Liver (tissue), 9 donors: ENCODE data around the gene MAPK1. TPM values are rescaled to one million over a fixed set of nuclear protein-coding genes. Genes with fewer than 3 reads are reported as not detected.

Source experiments
- DNase-seq: peaks from one replicate; pipeline ENCODE4 v3.0.0-alpha.2; 2017; ENCODE audit warnings: low spot score
- H3K27ac ChIP-seq, 2 donors: one replicate each; pipeline ENCODE4 v1.7.0; 2013; ENCODE audit warnings: inconsistent platforms in 2 of 2, low read length in 2 of 2, control low read depth in 1 of 2, low read depth in 1 of 2, mild to moderate bottlenecking in 1 of 2
- H3K27me3 ChIP-seq, 4 donors: one replicate each; pipeline versions ENCODE4 v1.6.1 to v1.7.0; 2013; ENCODE audit warnings: low read length in 3 of 4, inconsistent platforms in 1 of 4, mild to moderate bottlenecking in 1 of 4, moderate library complexity in 1 of 4; ENCODE audit not compliant: control insufficient read depth in 4 of 4, insufficient read depth in 4 of 4
- H3K36me3 ChIP-seq, 4 donors: one replicate each; pipeline versions ENCODE4 v1.6.1 to v1.7.0; 2013; ENCODE audit warnings: low read length in 3 of 4, mild to moderate bottlenecking in 3 of 4, low read depth in 1 of 4, moderate library complexity in 1 of 4; ENCODE audit not compliant: control insufficient read depth in 4 of 4, insufficient read depth in 3 of 4
- H3K4me1 ChIP-seq, 4 donors: one replicate each; pipeline versions ENCODE4 v1.6.1 to v1.7.0; 2013; ENCODE audit warnings: low read length in 3 of 4, mild to moderate bottlenecking in 3 of 4, moderate library complexity in 1 of 4; ENCODE audit not compliant: control insufficient read depth in 4 of 4, insufficient read depth in 4 of 4
- H3K4me3 ChIP-seq, 3 donors: one replicate each; pipeline versions ENCODE4 v1.6.1 to v1.7.0; 2013; ENCODE audit warnings: low read length in 3 of 3, control low read depth in 1 of 3, low read depth in 1 of 3, mild to moderate bottlenecking in 1 of 3
- H3K9ac ChIP-seq, 2 donors: one replicate each; pipeline ENCODE4 v1.7.0; 2013; ENCODE audit warnings: low read length in 2 of 2, mild to moderate bottlenecking in 2 of 2, moderate library complexity in 2 of 2, control low read depth in 1 of 2, low read depth in 1 of 2
- H3K9me3 ChIP-seq, 4 donors: one replicate each; pipeline versions ENCODE4 v1.6.1 to v1.7.0; 2013; ENCODE audit warnings: low read length in 3 of 4; ENCODE audit not compliant: control insufficient read depth in 4 of 4
- FOXA1 ChIP-seq: IDR thresholded peaks from 2 replicates; pipeline ENCODE4 v1.6.1; 2016; ENCODE audit warnings: antibody characterized with exemption
- HNF4G ChIP-seq: IDR thresholded peaks from 2 replicates; pipeline ENCODE4 v1.6.1; 2016; ENCODE audit warnings: antibody characterized with exemption
- RXRA ChIP-seq, 2 donors: IDR thresholded peaks; 2 replicates each; pipeline ENCODE4 v1.6.1; 2017 to 2018; ENCODE audit warnings: antibody characterized with exemption in 2 of 2, mild to moderate bottlenecking in 1 of 2
- SP1 ChIP-seq: IDR thresholded peaks from 2 replicates; pipeline ENCODE4 v1.6.1; 2018; ENCODE audit warnings: antibody characterized with exemption, mild to moderate bottlenecking
- TAF1 ChIP-seq: conservative IDR thresholded peaks from 2 replicates; pipeline ENCODE4 v1.6.1; 2016; ENCODE audit warnings: antibody characterized with exemption, mild to moderate bottlenecking
- YY1 ChIP-seq: IDR thresholded peaks from 2 replicates; pipeline ENCODE4 v1.6.1; 2016; ENCODE audit warnings: antibody characterized with exemption, mild to moderate bottlenecking
- WGBS: extraction: QIAGEN DNeasy Blood & Tissue Kit; methylation state at CpG from one replicate; pipeline ENCODE4 v1.1.7; 2013; 5-methylcytosine and 5-hydroxymethylcytosine counted together
- polyA plus RNA-seq, 2 donors: library from polyadenylated mRNA; stranded (reverse) in 1 of 2; unstranded in 1 of 2; fragments of 200-250 nt in 1 of 2; fragments of >200 nt in 1 of 2; fragmentation: Nextera tagmentation in 1 of 2; extraction: Ambion mirVana in 1 of 2; gene quantifications; one replicate each; pipeline versions ENCODE4 v1.2.1 to v1.2.3, GENCODE V29; 2013 to 2015
- total RNA-seq, 2 donors: library from RNA; depleted of rRNA; stranded (reverse); fragments of >200 nt; gene quantifications; one replicate each; pipeline ENCODE4 v1.2.3, GENCODE V29; 2014
- TF ChIP-seq, protein P1 (sequence below): IDR thresholded peaks from 2 replicates; pipeline ENCODE4 v1.6.1; 2016; ENCODE audit warnings: antibody characterized with exemption
- TF ChIP-seq, protein P2 (sequence below): fragments of 150-350 bp; IDR thresholded peaks from 2 replicates; pipeline ENCODE4 v1.5.1; 2017; ENCODE audit warnings: improper control_type of control experiment, low read depth, low read length; ENCODE audit not compliant: missing input control
- TF ChIP-seq, protein P3 (sequence below): IDR thresholded peaks from 2 replicates; pipeline ENCODE4 v1.6.1; 2016; ENCODE audit warnings: antibody characterized with exemption, mild to moderate bottlenecking
- donor health status: healthy.
- donor health status: healthy.
- donor health status: healthy.
- donor health status: healthy.
- donor health status: healthy.

Gene MAPK1
- total and polyA plus RNA-seq, 4 donors, result 8.3 to 31.8 (median 22.8) TPM

DNA sequence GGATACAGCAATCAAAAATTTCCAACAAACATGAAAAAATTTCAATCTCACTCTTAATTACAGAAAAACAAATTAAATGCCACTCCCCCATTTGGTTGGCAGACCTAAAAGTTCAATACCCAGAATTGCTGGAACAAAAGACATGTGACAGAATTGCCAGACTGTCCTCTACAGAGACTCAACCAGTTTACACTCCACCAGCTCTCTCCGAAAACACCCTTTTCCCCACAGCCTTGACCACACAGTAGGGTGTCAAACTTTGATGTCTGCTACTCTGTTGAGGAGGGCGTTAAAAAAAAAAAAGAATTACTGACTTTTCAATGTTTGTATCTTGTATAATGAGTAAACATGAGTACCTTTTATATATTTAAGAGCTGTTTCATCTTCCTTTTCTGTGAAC lies 87.2 kb downstream of the MAPK1 start:
- Histone ChIP-seq H3K4me3 (no peak overlapping the region), H3K9ac (no peak overlapping the region), H3K36me3 (peaks cover 0 to 19% (median 5%) of the 10 kb centered on the region in 4 donors), H3K9me3 (no peaks in the 10 kb centered on the region), H3K4me1 (peaks cover 0 to 5% (median under 1%) of the 10 kb centered on the region in 4 donors), H3K27ac (no peak overlapping the region), H3K27me3 (no peaks in the 10 kb centered on the region)
- DNase-seq, result no peak
- 94% methylated on average over 2 of the region's 2 CpGs for WGBS
- TF ChIP-seq HNF4G (no peak), RXRA (IDR thresholded peaks at IDR 0.05) (no peak), FOXA1 (no peak), TAF1 (no peak), SP1 (no peak), YY1 (no peak)
- TF ChIP-seq, protein P1, sequence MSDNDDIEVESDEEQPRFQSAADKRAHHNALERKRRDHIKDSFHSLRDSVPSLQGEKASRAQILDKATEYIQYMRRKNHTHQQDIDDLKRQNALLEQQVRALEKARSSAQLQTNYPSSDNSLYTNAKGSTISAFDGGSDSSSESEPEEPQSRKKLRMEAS, result no peak
- TF ChIP-seq, protein P2, sequence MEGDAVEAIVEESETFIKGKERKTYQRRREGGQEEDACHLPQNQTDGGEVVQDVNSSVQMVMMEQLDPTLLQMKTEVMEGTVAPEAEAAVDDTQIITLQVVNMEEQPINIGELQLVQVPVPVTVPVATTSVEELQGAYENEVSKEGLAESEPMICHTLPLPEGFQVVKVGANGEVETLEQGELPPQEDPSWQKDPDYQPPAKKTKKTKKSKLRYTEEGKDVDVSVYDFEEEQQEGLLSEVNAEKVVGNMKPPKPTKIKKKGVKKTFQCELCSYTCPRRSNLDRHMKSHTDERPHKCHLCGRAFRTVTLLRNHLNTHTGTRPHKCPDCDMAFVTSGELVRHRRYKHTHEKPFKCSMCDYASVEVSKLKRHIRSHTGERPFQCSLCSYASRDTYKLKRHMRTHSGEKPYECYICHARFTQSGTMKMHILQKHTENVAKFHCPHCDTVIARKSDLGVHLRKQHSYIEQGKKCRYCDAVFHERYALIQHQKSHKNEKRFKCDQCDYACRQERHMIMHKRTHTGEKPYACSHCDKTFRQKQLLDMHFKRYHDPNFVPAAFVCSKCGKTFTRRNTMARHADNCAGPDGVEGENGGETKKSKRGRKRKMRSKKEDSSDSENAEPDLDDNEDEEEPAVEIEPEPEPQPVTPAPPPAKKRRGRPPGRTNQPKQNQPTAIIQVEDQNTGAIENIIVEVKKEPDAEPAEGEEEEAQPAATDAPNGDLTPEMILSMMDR, result no peak
- TF ChIP-seq, protein P3, sequence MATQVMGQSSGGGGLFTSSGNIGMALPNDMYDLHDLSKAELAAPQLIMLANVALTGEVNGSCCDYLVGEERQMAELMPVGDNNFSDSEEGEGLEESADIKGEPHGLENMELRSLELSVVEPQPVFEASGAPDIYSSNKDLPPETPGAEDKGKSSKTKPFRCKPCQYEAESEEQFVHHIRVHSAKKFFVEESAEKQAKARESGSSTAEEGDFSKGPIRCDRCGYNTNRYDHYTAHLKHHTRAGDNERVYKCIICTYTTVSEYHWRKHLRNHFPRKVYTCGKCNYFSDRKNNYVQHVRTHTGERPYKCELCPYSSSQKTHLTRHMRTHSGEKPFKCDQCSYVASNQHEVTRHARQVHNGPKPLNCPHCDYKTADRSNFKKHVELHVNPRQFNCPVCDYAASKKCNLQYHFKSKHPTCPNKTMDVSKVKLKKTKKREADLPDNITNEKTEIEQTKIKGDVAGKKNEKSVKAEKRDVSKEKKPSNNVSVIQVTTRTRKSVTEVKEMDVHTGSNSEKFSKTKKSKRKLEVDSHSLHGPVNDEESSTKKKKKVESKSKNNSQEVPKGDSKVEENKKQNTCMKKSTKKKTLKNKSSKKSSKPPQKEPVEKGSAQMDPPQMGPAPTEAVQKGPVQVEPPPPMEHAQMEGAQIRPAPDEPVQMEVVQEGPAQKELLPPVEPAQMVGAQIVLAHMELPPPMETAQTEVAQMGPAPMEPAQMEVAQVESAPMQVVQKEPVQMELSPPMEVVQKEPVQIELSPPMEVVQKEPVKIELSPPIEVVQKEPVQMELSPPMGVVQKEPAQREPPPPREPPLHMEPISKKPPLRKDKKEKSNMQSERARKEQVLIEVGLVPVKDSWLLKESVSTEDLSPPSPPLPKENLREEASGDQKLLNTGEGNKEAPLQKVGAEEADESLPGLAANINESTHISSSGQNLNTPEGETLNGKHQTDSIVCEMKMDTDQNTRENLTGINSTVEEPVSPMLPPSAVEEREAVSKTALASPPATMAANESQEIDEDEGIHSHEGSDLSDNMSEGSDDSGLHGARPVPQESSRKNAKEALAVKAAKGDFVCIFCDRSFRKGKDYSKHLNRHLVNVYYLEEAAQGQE, result no peak

DNA sequence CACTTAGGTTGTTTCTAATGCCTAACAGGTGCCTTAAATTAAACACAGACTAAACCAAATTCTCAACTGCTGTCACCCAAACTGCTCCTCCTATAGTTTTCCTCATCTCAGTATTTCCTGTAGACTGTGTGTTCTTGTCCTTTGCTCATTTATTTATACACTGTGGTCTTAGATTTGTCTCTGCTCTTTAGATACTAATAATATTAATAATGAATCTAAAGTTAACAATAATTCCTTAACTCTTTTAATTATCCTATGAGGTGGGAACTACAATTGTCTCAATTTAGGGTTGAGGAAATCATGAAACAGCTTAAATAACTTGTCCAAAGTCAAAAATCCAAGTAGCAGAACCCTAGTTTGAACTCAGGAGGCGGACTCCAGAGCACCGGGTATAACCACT lies 88.0 kb downstream of the MAPK1 start:
- no peak overlapping the region for H3K4me3 ChIP-seq
- H3K27me3 ChIP-seq, result no peaks in the 10 kb centered on the region
- no peaks in the 10 kb centered on the region for H3K9me3 ChIP-seq
- WGBS, result 98% methylated on average over 2 of the region's 2 CpGs
- H3K27ac ChIP-seq, result no peak overlapping the region
- no peak for DNase-seq
- TF ChIP-seq TAF1, result no peak
- TF ChIP-seq YY1, result no peak
- TF ChIP-seq RXRA (IDR thresholded peaks at IDR 0.05), result no peak
- TF ChIP-seq, protein P2, result no peak
- TF ChIP-seq, protein P3, result no peak
- peaks cover 0 to 19% (median 5%) of the 10 kb centered on the region in 4 donors for H3K36me3 ChIP-seq
- H3K9ac ChIP-seq, result no peak overlapping the region
- H3K4me1 ChIP-seq, result no peaks in the 10 kb centered on the region
